Stimulated activated CD8-positive, alpha-beta memory T cell treated with anti-CD3 and anti-CD28 coated beads, Interleukin-7, amount 100 ng/mL, for 48 hours (primary cell): Measurements from ENCODE around the gene C1orf167.

Experiments used
- DNase-seq, 2 donors: peaks; one replicate each; pipeline ENCODE4 v3.0.0-alpha.2; 2020; ENCODE audit warnings: low read depth in 1 of 2; ENCODE audit errors: extremely low read depth in 1 of 2

Gene C1orf167

GRCh38 chr1:11784256-11784992 lies 22.4 kb downstream of the C1orf167 start:
- DNase-seq: no peak

- peak; percentile 17 to 20 for DNase-seq
Measured at GRCh38 chr1:11784993-11785769, 23.2 kb downstream of the C1orf167 start.

GRCh38 chr1:11786168-11786567 lies 24.2 kb downstream of the C1orf167 start:
- DNase-seq: no peak

- DNase-seq: no peak
Measured at GRCh38 chr1:11787251-11787803, 25.3 kb downstream of the C1orf167 start.

GRCh38 chr1:11787804-11788436 lies 25.9 kb downstream of the C1orf167 start:
- no peak for DNase-seq

GRCh38 chr1:11788549-11789053 lies 26.6 kb downstream of the C1orf167 start:
- DNase-seq: no peak

GRCh38 chr1:11789126-11790067 lies 27.4 kb downstream of the C1orf167 start:
- no peak for DNase-seq

GRCh38 chr1:11790101-11790879 lies 28.3 kb downstream of the C1orf167 start:
- DNase-seq: no peak

GRCh38 chr1:11790880-11791715 lies 29.1 kb downstream of the C1orf167 start:
- DNase-seq: no peak

GRCh38 chr1:11792106-11792505 lies 30.1 kb downstream of the C1orf167 start:
- no peak for DNase-seq

GRCh38 chr1:11793819-11794218 lies 31.8 kb downstream of the C1orf167 start:
- DNase-seq: no peak

- no peak for DNase-seq
Measured at GRCh38 chr1:11794446-11795237, 32.6 kb downstream of the C1orf167 start.

GRCh38 chr1:11795238-11795890 lies 33.4 kb downstream of the C1orf167 start:
- DNase-seq: no peak

GRCh38 chr1:11796036-11796828 lies 34.2 kb downstream of the C1orf167 start:
- no peak for DNase-seq

GRCh38 chr1:11797525-11798216 lies 35.7 kb downstream of the C1orf167 start:
- DNase-seq: no peak

- no peak for DNase-seq
Measured at GRCh38 chr1:11799099-11799498, 37.1 kb downstream of the C1orf167 start.
